Measurements from ENCODE around the gene PPP1R14B. TPM values are rescaled to one million over a fixed set of nuclear protein-coding genes. Genes with fewer than 3 reads are reported as not detected.
A peak's percentile ranks its signal among the peaks of the same experiment; 100 is the strongest.

Gene PPP1R14B
- polyA plus RNA-seq, 3 donors: 11.7 to 40.7 (median 34.2) TPM

DNA sequence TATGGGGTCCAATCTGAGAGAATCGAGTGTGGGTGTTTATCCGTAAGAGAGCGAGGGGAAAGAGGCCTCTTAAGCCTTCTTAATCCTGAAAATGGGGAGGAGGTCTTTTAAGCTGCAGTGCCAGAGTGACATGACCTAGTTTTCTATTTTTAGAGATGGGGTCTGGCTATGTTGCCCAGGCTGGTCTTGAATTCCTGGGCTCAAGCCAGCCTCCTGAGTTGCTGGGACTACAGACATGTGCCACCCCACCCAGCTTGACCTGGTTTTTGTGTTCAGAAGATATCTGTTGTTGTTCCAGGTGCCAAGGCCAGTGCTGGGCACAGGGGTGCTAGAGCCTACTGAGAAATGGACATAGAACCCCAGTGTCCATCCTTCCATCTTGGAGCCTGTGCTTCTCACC lies 36.3 kb upstream of the PPP1R14B start:
- no peak overlapping the region for H3K4me3 ChIP-seq (replicated peaks in 1 of 3; ENCODE audit: low read depth in 2 of 3, low read length in 3 of 3)
- peaks cover 4 to 9% of the 10 kb centered on the region in 2 donors for H3K36me3 ChIP-seq (replicated peaks in 1 of 2; ENCODE audit: control insufficient read depth in 1 of 2, insufficient read depth in 2 of 2, low read length in 2 of 2)
- peak overlapping the region in 4 of 7 donors; percentile 28 to 83 (median 36) for H3K27ac Mint-ChIP-seq
- peaks cover 20 to 21% of the 10 kb centered on the region in 2 donors for H3K36me3 Mint-ChIP-seq
- peaks cover 20 to 24% of the 10 kb centered on the region in 2 donors for H3K4me1 ChIP-seq (ENCODE audit: control insufficient read depth in 1 of 2, insufficient read depth in 2 of 2, low read length in 2 of 2)
- H3K27me3 Mint-ChIP-seq (ENCODE audit: low read depth in 3 of 3): peaks cover 1 to 4% (median 2%) of the 10 kb centered on the region in 3 donors
- no peaks in the 10 kb centered on the region for H3K9me3 ChIP-seq (replicated peaks in 1 of 2; ENCODE audit: control insufficient read depth in 1 of 2, insufficient read depth in 1 of 2, low read length in 2 of 2)
- peaks cover 24% of the 10 kb centered on the region for H3K4me1 Mint-ChIP-seq
- H3K9ac ChIP-seq (ENCODE audit: insufficient read depth, low read length, poor library complexity, severe bottlenecking): no peak overlapping the region
- no peak overlapping the region for H3K4me2 ChIP-seq (replicated peaks; ENCODE audit: extremely low read depth, low read length, poor library complexity, severe bottlenecking)
- H3K79me2 ChIP-seq (ENCODE audit: insufficient read depth, low read length): peaks cover 5% of the 10 kb centered on the region
- H3K9me3 Mint-ChIP-seq: no peaks in the 10 kb centered on the region
- no peak for DNase-seq
- TF ChIP-seq CTCF (IDR thresholded peaks at IDR 0.05): no peak
- no peak overlapping the region for H2AFZ ChIP-seq (ENCODE audit: insufficient read depth, low read depth, low read length, poor library complexity, severe bottlenecking)
- H3K4me3 Mint-ChIP-seq: no peak overlapping the region
- intact Hi-C loops (cut with micrococcal nuclease): no loop called here
- no peaks in the 10 kb centered on the region for H4K20me1 ChIP-seq (ENCODE audit: insufficient read depth, low read length)
- 100% methylated on average over 3 of the region's 3 CpGs for WGBS (ENCODE audit: insufficient coverage)
- no peaks in the 10 kb centered on the region for H3K27me3 ChIP-seq (ENCODE audit: control insufficient read depth in 2 of 2, insufficient read depth in 2 of 2, low read length in 2 of 2)
- H3K27ac ChIP-seq (ENCODE audit: low read depth in 1 of 2, low read length in 2 of 2): no peak overlapping the region

DNA sequence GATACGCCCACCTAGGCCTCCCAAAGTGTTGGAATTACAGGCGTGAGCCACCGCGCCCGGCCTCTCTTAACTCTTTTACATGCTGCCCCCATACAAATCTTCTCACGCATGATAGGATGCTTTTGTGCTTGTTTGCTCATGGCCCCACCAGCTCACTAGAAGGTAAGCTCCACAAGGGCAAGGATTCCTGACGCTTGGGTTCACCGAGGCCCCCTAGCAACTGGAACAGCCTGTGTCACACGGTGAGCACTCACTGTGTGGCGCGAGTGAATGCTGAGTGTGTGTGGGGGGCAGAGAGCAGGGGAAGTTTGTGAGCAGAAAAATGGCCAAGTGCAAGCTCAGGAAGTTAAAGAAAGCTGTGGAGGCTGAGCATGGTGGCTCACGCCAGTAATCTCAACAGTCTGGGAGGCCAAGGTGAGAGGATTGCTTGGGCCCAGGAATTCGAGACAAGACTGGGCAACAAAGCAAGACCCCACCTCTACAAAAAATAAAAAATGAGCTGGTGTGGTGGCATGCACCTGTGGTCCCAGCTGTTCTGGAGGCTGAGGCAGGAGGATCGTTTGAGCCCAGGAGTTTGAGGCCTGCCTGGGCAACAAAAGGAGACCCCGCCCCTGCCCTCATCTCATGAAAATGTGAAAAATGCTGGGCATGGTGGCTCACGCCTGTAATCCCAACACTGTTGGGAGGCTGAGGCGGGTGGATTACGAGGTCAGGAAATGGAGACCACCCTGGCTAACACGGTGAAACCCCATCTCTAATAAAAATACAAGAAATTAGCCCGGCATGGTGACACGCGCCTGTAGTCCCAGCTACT lies 35.4 kb upstream of the PPP1R14B start:
- H3K9ac ChIP-seq (ENCODE audit: insufficient read depth, low read length, poor library complexity, severe bottlenecking): no peak overlapping the region
- 96% methylated on average over 18 of the region's 22 CpGs for WGBS (ENCODE audit: insufficient coverage)
- Mint-ChIP-seq H3K36me3 (peaks cover 20 to 29% of the 10 kb centered on the region in 2 donors), H3K27ac (no peak overlapping the region), H3K27me3 (ENCODE audit: low read depth in 3 of 3) (peaks cover 0 to 1% (median 1%) of the 10 kb centered on the region in 3 donors), H3K4me1 (peaks cover 24% of the 10 kb centered on the region), H3K9me3 (no peaks in the 10 kb centered on the region), H3K4me3 (no peak overlapping the region)
- peaks cover 4 to 17% of the 10 kb centered on the region in 2 donors for H3K36me3 ChIP-seq (replicated peaks in 1 of 2; ENCODE audit: control insufficient read depth in 1 of 2, insufficient read depth in 2 of 2, low read length in 2 of 2)
- H3K27me3 ChIP-seq (ENCODE audit: control insufficient read depth in 2 of 2, insufficient read depth in 2 of 2, low read length in 2 of 2): no peaks in the 10 kb centered on the region
- H3K4me2 ChIP-seq (replicated peaks; ENCODE audit: extremely low read depth, low read length, poor library complexity, severe bottlenecking): no peak overlapping the region
- H2AFZ ChIP-seq (ENCODE audit: insufficient read depth, low read depth, low read length, poor library complexity, severe bottlenecking): no peak overlapping the region
- H3K79me2 ChIP-seq (ENCODE audit: insufficient read depth, low read length): peaks cover 5% of the 10 kb centered on the region
- intact Hi-C loops (cut with micrococcal nuclease): no loop called here
- H3K27ac ChIP-seq (ENCODE audit: low read depth in 1 of 2, low read length in 2 of 2): no peak overlapping the region
- H3K9me3 ChIP-seq (replicated peaks in 1 of 2; ENCODE audit: control insufficient read depth in 1 of 2, insufficient read depth in 1 of 2, low read length in 2 of 2): no peaks in the 10 kb centered on the region
- H4K20me1 ChIP-seq (ENCODE audit: insufficient read depth, low read length): no peaks in the 10 kb centered on the region
- peaks cover 20 to 24% of the 10 kb centered on the region in 2 donors for H3K4me1 ChIP-seq (ENCODE audit: control insufficient read depth in 1 of 2, insufficient read depth in 2 of 2, low read length in 2 of 2)
- DNase-seq: no peak
- no peak for TF ChIP-seq CTCF (IDR thresholded peaks at IDR 0.05)
- H3K4me3 ChIP-seq (replicated peaks in 1 of 3; ENCODE audit: low read depth in 2 of 3, low read length in 3 of 3): no peak overlapping the region
